GM18511 (cell line): ENCODE data around the gene USP7.
A peak's percentile ranks its signal among the peaks of the same experiment; 100 is the strongest.

Experiments used
- ATAC-seq: cut with Tn5 transposase; IDR thresholded peaks from one replicate; pipeline ENCODE4 v1.9.1; 2021; ENCODE audit warnings: mild to moderate bottlenecking, moderate library complexity; ENCODE audit not compliant: unreplicated experiment

Gene USP7

GRCh38 chr16:8953064-8953463 is 10.6 kb downstream of the USP7 start:
- no peak for ATAC-seq

- no peak for ATAC-seq
These were observed 11.4 kb downstream of the USP7 start for GRCh38 chr16:8952281-8952751.

- ATAC-seq = peak; percentile 51
These were observed 12.0 kb downstream of the USP7 start for GRCh38 chr16:8951447-8952280.

- ATAC-seq = no peak
These were observed 13.1 kb downstream of the USP7 start for GRCh38 chr16:8950580-8951077.

GRCh38 chr16:8949536-8950418 is 13.9 kb downstream of the USP7 start:
- ATAC-seq = no peak

- ATAC-seq = no peak
These were observed 14.9 kb downstream of the USP7 start for GRCh38 chr16:8948831-8949230.

GRCh38 chr16:8948069-8948593 is 15.6 kb downstream of the USP7 start:
- no peak for ATAC-seq

- ATAC-seq = peak; percentile 32
These were observed 17.2 kb downstream of the USP7 start for GRCh38 chr16:8946544-8946943.

- no peak for ATAC-seq
These were observed 17.9 kb downstream of the USP7 start for GRCh38 chr16:8945626-8946296.

GRCh38 chr16:8943966-8944759 is 19.5 kb downstream of the USP7 start:
- peak; percentile 79 for ATAC-seq

- no peak for ATAC-seq
These were observed 20.5 kb downstream of the USP7 start for GRCh38 chr16:8943001-8943763.

- no peak for ATAC-seq
These were observed 21.9 kb downstream of the USP7 start for GRCh38 chr16:8941718-8942344.

GRCh38 chr16:8937803-8938202 is 25.9 kb downstream of the USP7 start:
- no peak for ATAC-seq

GRCh38 chr16:8936421-8936820 is 27.3 kb downstream of the USP7 start:
- ATAC-seq = peak; percentile 88

GRCh38 chr16:8935989-8936388 is 27.7 kb downstream of the USP7 start:
- ATAC-seq = peak; percentile 35

GRCh38 chr16:8934601-8935000 is 29.1 kb downstream of the USP7 start:
- ATAC-seq = no peak

- no peak for ATAC-seq
These were observed 31.8 kb downstream of the USP7 start for GRCh38 chr16:8931859-8932258.

- ATAC-seq = no peak
These were observed 34.5 kb downstream of the USP7 start for GRCh38 chr16:8929086-8929748.
